HepG2 (cell line): ENCODE data around the gene UNKL. TPM values are rescaled to one million over a fixed set of nuclear protein-coding genes. Genes with fewer than 3 reads are reported as not detected.

Source experiments
- AKNA ChIP-seq: sonication (generic); formaldehyde crosslinking; IDR thresholded peaks from 2 replicates; pipeline ENCODE4 v1.4.0; 2020; ENCODE audit warnings: missing genetic modification reagents, borderline replicate concordance
- ARNT ChIP-seq: fragments of 450-650 bp; IDR thresholded peaks from 2 replicates; pipeline ENCODE4 v1.6.1; 2017
- BRF2 ChIP-seq: sonication (generic); formaldehyde crosslinking; IDR thresholded peaks from 2 replicates; pipeline ENCODE4 v1.8.1; 2022; ENCODE audit warnings: mild to moderate bottlenecking, missing genetic modification reagents
- CREB3 ChIP-seq: sonication (generic); formaldehyde crosslinking; IDR thresholded peaks from 2 replicates; pipeline ENCODE4 v1.5.0; 2020; ENCODE audit warnings: missing genetic modification reagents
- DRAP1 ChIP-seq: IDR thresholded peaks from 2 replicates; pipeline ENCODE4 v1.6.1; 2016; ENCODE audit warnings: missing genetic modification reagents, missing compliant biosample characterization
- FOSL2 ChIP-seq: sonication (generic); formaldehyde crosslinking; IDR thresholded peaks from 2 replicates; pipeline ENCODE4 v1.4.0; 2020; ENCODE audit warnings: missing genetic modification reagents
- FOXA3 ChIP-seq: IDR thresholded peaks from 2 replicates; pipeline ENCODE4 v1.6.1; 2016; ENCODE audit warnings: missing genetic modification reagents, missing compliant biosample characterization
- GATAD2A ChIP-seq: IDR thresholded peaks from 2 replicates; pipeline ENCODE4 v1.6.1; 2016
- MIER3 ChIP-seq: IDR thresholded peaks from 2 replicates; pipeline ENCODE4 v1.6.1; 2016; ENCODE audit warnings: missing compliant biosample characterization, borderline replicate concordance
- MTA1 ChIP-seq: sonication (generic); formaldehyde crosslinking; IDR thresholded peaks from 2 replicates; pipeline ENCODE4 v1.4.0; 2020; ENCODE audit warnings: missing genetic modification reagents, mild to moderate bottlenecking, borderline replicate concordance
- NCOR1 ChIP-seq: fragments of 200-600 bp; sonication (generic); IDR thresholded peaks from 2 replicates; pipeline ENCODE4 v1.7.0; 2017; ENCODE audit warnings: antibody characterized with exemption, low read length, borderline replicate concordance
- RELA ChIP-seq: sonication (generic); formaldehyde crosslinking; IDR thresholded peaks from 2 replicates; pipeline ENCODE4 v1.4.0; 2020; ENCODE audit warnings: missing genetic modification reagents
- SKI ChIP-seq: fragments of 450-650 bp; IDR thresholded peaks from one replicate; pipeline ENCODE4 v1.6.1; 2018; ENCODE audit warnings: mild to moderate bottlenecking; ENCODE audit not compliant: partially characterized antibody
- SP4 ChIP-seq: sonication (generic); formaldehyde crosslinking; IDR thresholded peaks from 2 replicates; pipeline ENCODE4 v1.8.1; 2023; ENCODE audit warnings: mild to moderate bottlenecking, missing genetic modification reagents
- ZBTB3 ChIP-seq: sonication (generic); formaldehyde crosslinking; IDR thresholded peaks from 2 replicates; pipeline ENCODE4 v1.4.0; 2020; ENCODE audit warnings: low read depth, mild to moderate bottlenecking, moderate library complexity, missing genetic modification reagents, borderline replicate concordance
- ZFP90 ChIP-seq: sonication (generic); formaldehyde crosslinking; IDR thresholded peaks from 2 replicates; pipeline ENCODE4 v1.8.0; 2022; ENCODE audit warnings: missing genetic modification reagents, mild to moderate bottlenecking, inconsistent platforms, borderline replicate concordance
- ZFY ChIP-seq: sonication (generic); formaldehyde crosslinking; IDR thresholded peaks from 2 replicates; pipeline ENCODE4 v1.4.0; 2020; ENCODE audit warnings: missing genetic modification reagents
- ZNF160 ChIP-seq: sonication (generic); formaldehyde crosslinking; IDR thresholded peaks from 2 replicates; pipeline ENCODE4 v1.8.0; 2022; ENCODE audit warnings: mild to moderate bottlenecking, inconsistent platforms, missing genetic modification reagents
- ZNF276 ChIP-seq: sonication (generic); formaldehyde crosslinking; IDR thresholded peaks from 2 replicates; pipeline ENCODE4 v1.4.0; 2020; ENCODE audit warnings: mild to moderate bottlenecking, low read depth, missing genetic modification reagents
- ZNF605 ChIP-seq: sonication (generic); formaldehyde crosslinking; IDR thresholded peaks from 2 replicates; pipeline ENCODE4 v1.8.0; 2022; ENCODE audit warnings: mild to moderate bottlenecking, missing genetic modification reagents
- ZNF883 ChIP-seq: sonication (generic); formaldehyde crosslinking; IDR thresholded peaks from 2 replicates; pipeline ENCODE4 v1.5.1; 2020; ENCODE audit warnings: mild to moderate bottlenecking, missing genetic modification reagents; ENCODE audit errors: not compliant biosample characterization
- polyA plus RNA-seq, 8 experiments: library from polyadenylated mRNA; depleted of rRNA in 3 of 8; stranded (reverse) in 7 of 8; unstranded in 1 of 8; fragments of >200 nt; fragmentation: Illumina TruSeq in 4 of 8; extraction: Trizol in 4 of 8; gene quantifications; 2 replicates each; pipeline versions ENCODE4 v1.2.1 to v1.2.3, GENCODE V29; 2011 to 2016; ENCODE audit warnings: low read depth in 4 of 8, missing spikeins in 1 of 8, mixed read lengths in 1 of 8; ENCODE audit not compliant: insufficient read depth in 1 of 8
- total RNA-seq, 5 experiments: library from RNA; depleted of rRNA; stranded (reverse); fragments of >200 nt; fragmentation: Illumina TruSeq; extraction: Trizol; gene quantifications; 2 replicates each; pipeline ENCODE4 v1.2.3, GENCODE V29; 2016; ENCODE audit warnings: low read depth in 1 of 5

UNKL gene
- total and polyA plus RNA-seq, 2 of the 13 experiments (the other 11 are each of a cell fraction or from before 2014, with no cell fraction given) = 10.4 to 17.6 TPM

- TF ChIP-seq AKNA (CRISPR knock-in tag) (no peak), SKI (no peak), BRF2 (CRISPR knock-in tag) (0 out of 2 replicates have a peak, but pooled peaks have one; percentile 32), CREB3 (CRISPR knock-in tag) (0 out of 2 replicates have a peak, but pooled peaks have one; percentile 57), ZNF605 (CRISPR knock-in tag) (no peak), ZNF160 (no peak), NCOR1 (0 out of 2 replicates have a peak, but pooled peaks have one; percentile 4), ARNT (no peak), GATAD2A (CRISPR knock-in tag) (no peak), ZNF276 (CRISPR knock-in tag) (no peak), DRAP1 (no peak), FOXA3 (CRISPR knock-in tag) (no peak), FOSL2 (CRISPR knock-in tag) (no peak), MTA1 (CRISPR knock-in tag) (0 out of 2 replicates have a peak, but pooled peaks have one; percentile 17), ZBTB3 (no peak), SP4 (0 out of 2 replicates have a peak, but pooled peaks have one; percentile 15), ZFY (CRISPR knock-in tag) (peak; percentile 79), RELA (CRISPR knock-in tag) (no peak), MIER3 (no peak), ZNF883 (no peak), ZFP90 (CRISPR knock-in tag) (no peak; the same call in 1 of the 2 replicates)
Measured at GRCh38 chr16:1379304-1380076, 35.0 kb downstream of the UNKL start (continued).
